IPS-20b (cell line): ENCODE data around the gene RAG1.

Experiments used
- H3K27ac ChIP-seq: one replicate; pipeline ENCODE4 v1.5.1; 2013; ENCODE audit warnings: low read length
- H3K27me3 ChIP-seq: 2 replicates; pipeline ENCODE4 v1.6.1; 2013; ENCODE audit warnings: mild to moderate bottlenecking, low read length, inconsistent platforms; ENCODE audit not compliant: insufficient read depth
- H3K36me3 ChIP-seq: 2 replicates; pipeline ENCODE4 v1.6.1; 2013; ENCODE audit warnings: low read depth, mild to moderate bottlenecking, inconsistent platforms, low read length, moderate library complexity; ENCODE audit not compliant: insufficient read depth
- H3K4me1 ChIP-seq: 2 replicates; pipeline ENCODE4 v1.6.1; 2013; ENCODE audit warnings: mild to moderate bottlenecking, control low read depth, inconsistent platforms, low read length, moderate library complexity; ENCODE audit not compliant: insufficient read depth
- H3K4me3 ChIP-seq: 2 replicates; pipeline ENCODE4 v1.5.1; 2013; ENCODE audit warnings: mild to moderate bottlenecking, low read length, inconsistent platforms
- H3K9ac ChIP-seq: 2 replicates; pipeline ENCODE4 v1.6.1; 2013; ENCODE audit warnings: low read depth, mild to moderate bottlenecking, inconsistent platforms, low read length, moderate library complexity
- H3K9me3 ChIP-seq: 2 replicates; pipeline ENCODE4 v1.6.1; 2013; ENCODE audit warnings: mild to moderate bottlenecking, low read depth, low read length, inconsistent platforms; ENCODE audit not compliant: insufficient read depth

Gene RAG1

DNA sequence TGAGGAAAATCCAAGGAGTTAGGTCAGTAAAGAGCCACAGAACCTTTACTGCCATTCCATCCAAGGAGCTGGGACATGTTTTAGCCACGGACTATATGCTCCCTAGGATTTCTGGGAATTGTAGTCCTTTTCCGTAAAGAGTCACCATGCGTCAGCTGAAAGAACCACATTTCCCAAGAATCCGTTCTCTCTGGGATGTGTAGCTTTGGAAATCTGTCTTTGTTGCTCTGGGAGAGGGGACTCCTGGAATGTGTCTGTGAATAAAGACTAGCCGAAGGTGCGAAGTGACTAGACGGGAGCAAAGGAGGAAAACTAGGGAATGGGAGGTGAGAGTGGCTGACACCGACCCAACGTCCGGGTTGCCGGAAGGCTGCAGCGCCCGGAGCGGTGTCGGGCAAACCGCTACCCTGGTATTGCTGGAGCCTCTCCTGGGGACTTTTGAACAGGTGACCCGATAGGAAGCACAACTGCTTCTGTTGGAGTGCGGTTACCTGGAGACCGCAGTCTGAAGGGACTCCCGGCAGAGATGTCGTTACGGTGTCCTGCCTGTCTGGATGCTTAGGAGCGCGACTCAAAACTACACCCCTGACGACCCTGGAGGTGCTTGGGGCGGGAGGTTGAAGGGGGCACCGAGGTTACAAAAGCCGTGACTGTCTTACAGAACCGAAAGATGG lies 26.6 kb downstream of the RAG1 start, which contains the start of gene IFTAP:
Gene IFTAP (plus strand): TSS at position 187 of the 674 bp plus-strand sequence. CDS start 15,602 bp downstream, outside the sequence.
- Histone ChIP-seq H3K36me3 (no peaks in the 10 kb centered on the region), H3K9me3 (no peaks in the 10 kb centered on the region), H3K27me3 (peaks cover 30% of the 10 kb centered on the region), H3K9ac (peak within 1 kb of the TSS; percentile 77), H3K4me1 (no peaks in the 10 kb centered on the region), H3K27ac (no peak within 1 kb of the TSS), H3K4me3 (peak within 1 kb of the TSS; percentile 91)

- peaks cover 6% of the 10 kb centered on the region; the same call in 1 of the 2 replicates for H3K27me3 ChIP-seq
- H3K4me1 ChIP-seq: no peaks in the 10 kb centered on the region
- no peaks in the 10 kb centered on the region for H3K9me3 ChIP-seq
- no peak overlapping the region for H3K4me3 ChIP-seq
- no peak overlapping the region for H3K27ac ChIP-seq
- no peaks in the 10 kb centered on the region for H3K36me3 ChIP-seq
- no peak overlapping the region for H3K9ac ChIP-seq
Observed at GRCh38 chr11:36596880-36597279, 29.1 kb downstream of the RAG1 start.

DNA sequence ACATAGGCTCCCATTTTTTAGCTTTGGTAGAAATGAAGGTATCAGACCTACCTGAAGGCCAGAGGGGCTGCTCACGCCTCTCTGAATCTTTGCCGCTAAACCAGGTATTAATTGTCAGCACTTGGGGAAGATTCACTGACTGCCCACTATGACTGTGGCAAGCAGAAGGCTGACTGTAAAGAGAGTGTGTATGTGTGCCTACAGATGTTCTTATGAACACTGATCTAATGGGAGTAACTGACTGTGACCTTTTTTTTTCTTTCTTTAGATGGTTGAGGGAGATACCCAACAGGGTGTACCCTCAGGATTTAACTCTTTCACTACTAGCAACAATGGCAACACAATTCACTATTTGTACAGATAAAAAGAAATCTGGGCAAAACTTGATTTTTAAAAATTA lies 30.2 kb downstream of the RAG1 start, which contains the start of gene RAG2:
Gene RAG2 (minus strand): TSS at position 186 of the 400 bp plus-strand sequence. CDS start 4,068 bp downstream, outside the sequence.
- Histone ChIP-seq H3K36me3 (no peaks in the 10 kb centered on the region), H3K4me1 (no peaks in the 10 kb centered on the region), H3K4me3 (no peak within 1 kb of the TSS), H3K9me3 (no peaks in the 10 kb centered on the region), H3K27me3 (no peaks in the 10 kb centered on the region; the same call in 1 of the 2 replicates), H3K27ac (no peak within 1 kb of the TSS), H3K9ac (no peak within 1 kb of the TSS)

- Histone ChIP-seq H3K9me3 (no peaks in the 10 kb centered on the region), H3K9ac (no peak overlapping the region), H3K36me3 (no peaks in the 10 kb centered on the region), H3K27ac (no peak overlapping the region), H3K4me3 (no peak overlapping the region), H3K27me3 (no peaks in the 10 kb centered on the region), H3K4me1 (no peaks in the 10 kb centered on the region)
Observed at GRCh38 chr11:36600180-36600579, 32.4 kb downstream of the RAG1 start.

DNA sequence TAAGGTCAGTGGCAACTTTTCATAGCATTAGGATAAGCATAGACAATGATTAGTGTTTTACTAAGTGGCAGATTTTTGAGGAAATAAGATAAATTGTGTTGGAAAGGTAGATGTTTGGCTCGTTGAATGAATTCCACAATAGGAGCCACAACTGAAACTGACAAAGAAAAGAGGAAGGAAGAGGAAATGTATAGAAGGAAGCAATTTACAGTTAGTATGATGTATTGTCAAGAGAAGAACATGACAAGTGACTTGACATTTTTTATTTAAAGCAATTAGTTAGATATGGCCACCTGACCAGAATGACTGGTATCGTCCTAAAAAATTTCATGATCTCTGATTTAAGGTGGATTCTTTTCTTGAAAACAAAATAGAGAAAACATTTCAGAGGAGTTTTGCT lies 33.3 kb downstream of the RAG1 start:
- Histone ChIP-seq H3K27me3 (no peaks in the 10 kb centered on the region), H3K27ac (no peak overlapping the region), H3K36me3 (no peaks in the 10 kb centered on the region), H3K9ac (no peak overlapping the region), H3K4me3 (no peak overlapping the region), H3K4me1 (no peaks in the 10 kb centered on the region), H3K9me3 (no peaks in the 10 kb centered on the region)

DNA sequence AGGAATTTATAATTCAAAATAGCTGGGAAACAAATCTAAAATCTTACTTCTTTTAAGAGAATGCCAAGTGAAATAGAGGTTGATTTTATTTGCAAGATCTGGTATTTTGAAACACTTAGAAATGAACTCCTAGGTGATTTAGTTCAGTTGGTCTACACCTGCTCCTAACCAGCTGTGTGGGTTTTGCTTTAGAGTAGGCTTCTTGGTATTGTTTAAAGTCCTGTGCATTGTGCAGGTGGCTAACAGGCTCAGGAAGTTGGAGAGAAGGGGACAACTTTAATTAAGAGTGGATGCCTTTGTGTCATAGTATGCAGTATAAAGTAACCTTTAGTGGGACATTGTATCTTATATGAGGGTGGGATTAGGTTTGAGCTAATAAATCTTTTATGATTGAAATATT lies 34.3 kb downstream of the RAG1 start:
- Histone ChIP-seq H3K4me1 (no peaks in the 10 kb centered on the region), H3K9ac (no peak overlapping the region), H3K36me3 (no peaks in the 10 kb centered on the region), H3K4me3 (no peak overlapping the region), H3K27me3 (no peaks in the 10 kb centered on the region), H3K27ac (no peak overlapping the region), H3K9me3 (no peaks in the 10 kb centered on the region)

GRCh38 chr11:36605221-36606216 lies 37.7 kb downstream of the RAG1 start:
- Histone ChIP-seq H3K27ac (no peak overlapping the region), H3K36me3 (no peaks in the 10 kb centered on the region), H3K27me3 (no peaks in the 10 kb centered on the region), H3K9ac (no peak overlapping the region), H3K4me1 (no peaks in the 10 kb centered on the region), H3K4me3 (no peak overlapping the region), H3K9me3 (no peaks in the 10 kb centered on the region)

DNA sequence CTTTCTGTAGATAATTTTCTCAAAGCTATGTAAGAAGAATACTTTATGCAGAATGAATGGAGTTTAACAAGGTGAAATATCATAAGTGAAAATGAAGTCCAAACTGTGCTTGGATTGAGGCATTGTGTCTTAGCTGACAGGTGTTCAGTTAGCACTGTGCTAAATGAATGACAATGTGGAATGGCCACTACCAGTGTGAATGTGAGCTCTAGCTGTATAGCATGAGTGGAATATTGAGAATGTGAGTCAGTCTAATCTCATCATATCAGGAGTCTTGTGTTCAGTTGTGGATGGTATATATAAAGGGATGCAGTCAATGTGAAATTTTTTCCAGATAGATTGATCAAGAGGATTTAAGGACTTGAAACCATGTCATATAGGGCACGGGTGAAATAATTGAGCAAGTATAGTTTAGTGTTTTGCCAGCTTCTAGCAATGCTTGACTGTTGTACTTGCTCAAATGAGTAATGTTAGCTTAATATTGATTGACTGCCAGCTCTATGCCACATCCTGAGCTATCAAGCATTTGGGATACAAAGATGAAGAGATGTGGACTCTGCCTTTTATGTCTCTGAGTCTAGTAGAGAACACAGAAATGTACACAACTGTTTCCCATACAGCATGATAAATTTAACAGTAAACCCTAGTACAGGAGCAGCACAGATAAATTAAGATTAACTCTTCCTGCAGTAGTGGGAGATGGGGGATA lies 40.8 kb downstream of the RAG1 start:
- Histone ChIP-seq H3K36me3 (no peaks in the 10 kb centered on the region), H3K4me1 (no peaks in the 10 kb centered on the region), H3K9ac (no peak overlapping the region), H3K9me3 (no peaks in the 10 kb centered on the region), H3K4me3 (no peak overlapping the region), H3K27ac (no peak overlapping the region), H3K27me3 (no peaks in the 10 kb centered on the region)

GRCh38 chr11:36609383-36609782 lies 41.6 kb downstream of the RAG1 start:
- Histone ChIP-seq H3K9me3 (no peaks in the 10 kb centered on the region), H3K36me3 (no peaks in the 10 kb centered on the region), H3K27ac (no peak overlapping the region), H3K27me3 (no peaks in the 10 kb centered on the region), H3K4me3 (no peak overlapping the region), H3K9ac (no peak overlapping the region), H3K4me1 (no peaks in the 10 kb centered on the region)

- Histone ChIP-seq H3K9ac (no peak overlapping the region), H3K4me3 (no peak overlapping the region), H3K36me3 (no peaks in the 10 kb centered on the region), H3K4me1 (no peaks in the 10 kb centered on the region), H3K27ac (no peak overlapping the region), H3K9me3 (no peaks in the 10 kb centered on the region), H3K27me3 (no peaks in the 10 kb centered on the region)
Observed at GRCh38 chr11:36615826-36616225, 48.0 kb downstream of the RAG1 start.

DNA sequence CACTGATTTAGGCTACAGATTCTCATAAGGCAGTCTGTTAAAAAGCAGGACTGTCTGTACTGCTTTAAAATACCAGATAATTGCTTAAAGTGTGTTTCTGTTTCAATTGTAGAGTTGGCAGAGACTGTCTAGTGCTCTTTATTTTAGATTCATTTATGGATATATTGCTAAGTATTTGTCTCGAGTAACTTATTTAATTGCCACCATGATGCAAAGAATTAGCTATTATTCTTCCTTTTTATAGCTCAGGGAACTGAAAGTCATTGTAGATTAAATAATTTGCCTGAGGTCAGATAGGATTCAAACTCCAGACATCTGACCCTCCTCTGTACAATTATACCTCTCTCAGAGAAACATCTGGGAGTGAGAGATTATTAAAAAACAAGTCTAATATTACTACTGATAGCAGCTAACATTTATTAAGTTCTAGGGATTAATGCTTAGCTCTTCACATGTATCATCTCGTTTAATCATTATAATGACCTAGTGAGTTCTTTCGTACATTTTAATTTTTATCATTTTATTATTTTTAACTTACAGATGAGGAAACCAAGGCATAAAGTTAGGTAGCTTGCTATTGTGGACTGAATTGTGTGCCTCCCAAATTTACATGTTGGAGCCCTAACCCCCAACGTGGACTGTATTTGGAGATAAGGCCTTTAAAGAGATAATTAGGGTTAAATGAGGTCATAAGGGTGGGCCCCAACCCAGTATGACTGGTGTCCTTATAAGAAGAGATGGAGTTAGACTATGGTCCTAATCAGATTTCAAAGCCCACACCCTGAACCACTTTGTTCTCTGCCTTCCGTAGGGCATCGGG lies 49.9 kb downstream of the RAG1 start:
- Histone ChIP-seq H3K9ac (no peak overlapping the region), H3K4me3 (no peak overlapping the region), H3K27me3 (no peaks in the 10 kb centered on the region), H3K4me1 (no peaks in the 10 kb centered on the region), H3K27ac (no peak overlapping the region), H3K9me3 (no peaks in the 10 kb centered on the region), H3K36me3 (no peaks in the 10 kb centered on the region)
